Glutamatergic neuron (in vitro differentiated cells): ENCODE measurements around the gene ADK. TPM values are rescaled to one million over a fixed set of nuclear protein-coding genes. Genes with fewer than 3 reads are reported as not detected.

Experiments used
- DNase-seq: peaks from one replicate; pipeline ENCODE4 v3.0.0; 2022
- H3K27ac Mint-ChIP-seq: one replicate; pipeline ENCODE4 v1.8.0; 2020; ENCODE audit warnings: mild to moderate bottlenecking, mixed read lengths, inconsistent platforms; ENCODE audit not compliant: unreplicated experiment
- H3K27me3 Mint-ChIP-seq: one replicate; pipeline ENCODE4 v1.8.0; 2020; ENCODE audit warnings: mild to moderate bottlenecking, moderate library complexity, mixed read lengths, inconsistent platforms; ENCODE audit not compliant: unreplicated experiment
- H3K36me3 Mint-ChIP-seq: one replicate; pipeline ENCODE4 v1.8.0; 2020; ENCODE audit warnings: mild to moderate bottlenecking, mixed read lengths, inconsistent platforms; ENCODE audit not compliant: unreplicated experiment
- H3K4me1 Mint-ChIP-seq: one replicate; pipeline ENCODE4 v1.8.0; 2020; ENCODE audit warnings: mild to moderate bottlenecking, low read depth, mixed read lengths, inconsistent platforms; ENCODE audit not compliant: unreplicated experiment
- H3K4me3 Mint-ChIP-seq: one replicate; pipeline ENCODE4 v1.8.0; 2020; ENCODE audit warnings: mild to moderate bottlenecking, mixed read lengths, inconsistent platforms; ENCODE audit not compliant: unreplicated experiment
- H3K9me3 Mint-ChIP-seq: one replicate; pipeline ENCODE4 v1.8.0; 2020; ENCODE audit warnings: mild to moderate bottlenecking, moderate library complexity, mixed read lengths, inconsistent platforms; ENCODE audit not compliant: unreplicated experiment
- CTCF ChIP-seq: fragments of 200-600 bp; sonication (generic); IDR thresholded peaks from one replicate; pipeline ENCODE4 v1.5.0; 2021; ENCODE audit not compliant: partially characterized antibody, unreplicated experiment
- total RNA-seq: library from RNA; stranded (reverse); fragmentation: NEBNext Ultra II Directional; extraction: Animal tissue kit (Norgen Biotek cat#: 25700); gene quantifications from one replicate; pipeline ENCODE4 v1.2.1, GENCODE V29; 2021; ENCODE audit not compliant: unreplicated experiment

Gene ADK
- total RNA-seq, 1 donor from 2014 or later, result 16.4 TPM

- peaks cover 6% of the 10 kb centered on the region for H3K4me1 Mint-ChIP-seq
- H3K36me3 Mint-ChIP-seq, result no peaks in the 10 kb centered on the region
- peaks cover 2% of the 10 kb centered on the region for H3K27me3 Mint-ChIP-seq
- H3K9me3 Mint-ChIP-seq, result peaks cover 4% of the 10 kb centered on the region
- no peak for TF ChIP-seq CTCF
- no peak overlapping the region for H3K27ac Mint-ChIP-seq
- H3K4me3 Mint-ChIP-seq, result no peak overlapping the region
- no peak for DNase-seq
Measured at GRCh38 chr10:74650613-74651012, 499.6 kb downstream of the ADK start.

- Mint-ChIP-seq H3K4me3 (no peak overlapping the region), H3K27me3 (peaks cover 2% of the 10 kb centered on the region), H3K9me3 (peaks cover 4% of the 10 kb centered on the region), H3K36me3 (no peaks in the 10 kb centered on the region), H3K4me1 (peaks cover under 1% of the 10 kb centered on the region), H3K27ac (no peak overlapping the region)
- no peak for TF ChIP-seq CTCF
- no peak for DNase-seq
Measured at GRCh38 chr10:74651565-74651964, 500.5 kb downstream of the ADK start.

- DNase-seq, result no peak
- no peak overlapping the region for H3K4me3 Mint-ChIP-seq
- H3K36me3 Mint-ChIP-seq, result no peaks in the 10 kb centered on the region
- H3K9me3 Mint-ChIP-seq, result peaks cover 4% of the 10 kb centered on the region
- TF ChIP-seq CTCF, result no peak
- H3K4me1 Mint-ChIP-seq, result no peaks in the 10 kb centered on the region
- H3K27me3 Mint-ChIP-seq, result peaks cover 2% of the 10 kb centered on the region
- H3K27ac Mint-ChIP-seq, result no peak overlapping the region
Measured at GRCh38 chr10:74652664-74653063, 501.6 kb downstream of the ADK start.

GRCh38 chr10:74658511-74658910 is 507.5 kb downstream of the ADK start:
- H3K27me3 Mint-ChIP-seq, result peaks cover 2% of the 10 kb centered on the region
- H3K36me3 Mint-ChIP-seq, result no peaks in the 10 kb centered on the region
- H3K27ac Mint-ChIP-seq, result no peak overlapping the region
- no peak overlapping the region for H3K4me3 Mint-ChIP-seq
- no peak for TF ChIP-seq CTCF
- no peaks in the 10 kb centered on the region for H3K4me1 Mint-ChIP-seq
- peaks cover 2% of the 10 kb centered on the region for H3K9me3 Mint-ChIP-seq
- no peak for DNase-seq

GRCh38 chr10:74662635-74663034 is 511.6 kb downstream of the ADK start:
- Mint-ChIP-seq H3K9me3 (no peaks in the 10 kb centered on the region), H3K4me1 (no peaks in the 10 kb centered on the region), H3K4me3 (no peak overlapping the region), H3K27ac (no peak overlapping the region), H3K36me3 (no peaks in the 10 kb centered on the region), H3K27me3 (no peaks in the 10 kb centered on the region)
- no peak for TF ChIP-seq CTCF
- DNase-seq, result no peak
